ENCODE data around the gene ARL2BP.

DNA sequence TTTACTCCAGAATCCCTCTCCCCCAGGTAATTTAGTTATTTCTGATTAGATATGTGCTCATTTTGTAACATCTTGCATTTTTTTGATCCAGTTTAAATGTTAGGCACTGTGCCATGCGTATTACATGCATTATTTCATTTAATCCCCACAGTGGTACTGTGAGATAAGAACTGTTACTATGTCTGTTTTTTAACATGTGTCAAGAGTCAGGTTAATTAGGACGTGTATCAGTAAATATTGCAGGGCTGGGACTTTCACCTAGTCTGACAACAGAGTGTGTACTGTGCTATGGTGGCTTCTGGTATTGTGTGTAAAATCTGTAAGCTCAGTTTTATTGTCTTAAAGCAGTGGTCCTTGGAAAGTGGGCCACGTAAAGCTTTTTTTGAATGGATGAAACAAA is 48.3 kb upstream of the ARL2BP start:
- TF ChIP-seq POLR2A (IDR thresholded peaks at IDR 0.05; ENCODE audit: low read length), result no peak
- TF ChIP-seq GATA1 (IDR thresholded peaks at IDR 0.05; ENCODE audit: low read depth, low read length), result no peak

Measured in erythroblast (primary cell).